Urothelium cell line (cell line): ENCODE measurements around the gene IFNL3.

Experiments
- DNase-seq: peaks from one replicate; pipeline ENCODE4 v3.0.0; 2011; ENCODE audit warnings: low spot score, mixed read lengths
- FAIRE-seq: peaks from 2 replicates; lab custom pipeline; 2011; peaks lifted over from hg19 to GRCh38; lab: Jason Lieb, UNC

The IFNL3 gene

DNA sequence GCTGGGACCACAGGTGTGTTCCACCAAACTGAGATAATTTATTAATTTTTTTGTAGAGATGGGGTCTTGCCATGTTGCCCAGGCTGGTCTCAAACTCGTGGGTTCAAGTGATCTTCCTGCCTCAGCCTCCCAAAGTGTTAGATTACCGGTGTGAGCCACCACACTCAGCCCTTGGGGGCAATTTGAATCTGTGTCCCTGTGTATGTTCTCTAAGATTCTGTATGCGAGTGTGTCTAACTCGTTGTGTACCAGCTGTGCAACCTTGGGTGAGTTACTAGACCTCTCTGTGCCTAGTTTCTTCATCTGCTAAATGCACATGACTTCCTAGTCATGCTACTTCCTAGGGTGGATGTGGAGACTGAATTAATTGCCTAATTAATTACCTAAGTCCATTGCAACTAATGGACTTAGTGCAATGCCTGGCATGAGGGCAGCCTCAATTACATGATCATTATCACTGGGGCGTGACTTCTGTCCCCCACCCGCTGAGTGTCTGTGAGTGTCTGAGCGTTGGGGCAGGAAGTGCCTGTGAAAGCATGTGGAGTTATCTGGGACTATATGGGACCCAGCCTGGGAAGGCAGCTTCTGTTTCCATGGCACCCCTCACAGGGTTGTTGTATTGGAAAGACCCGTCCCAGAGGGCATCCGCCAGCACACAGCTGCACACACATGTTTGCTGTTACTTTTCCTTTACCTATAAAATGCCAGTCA, 49.8 kb downstream of the IFNL3 start:
- no peak for DNase-seq
- FAIRE-seq, result no peak

DNA sequence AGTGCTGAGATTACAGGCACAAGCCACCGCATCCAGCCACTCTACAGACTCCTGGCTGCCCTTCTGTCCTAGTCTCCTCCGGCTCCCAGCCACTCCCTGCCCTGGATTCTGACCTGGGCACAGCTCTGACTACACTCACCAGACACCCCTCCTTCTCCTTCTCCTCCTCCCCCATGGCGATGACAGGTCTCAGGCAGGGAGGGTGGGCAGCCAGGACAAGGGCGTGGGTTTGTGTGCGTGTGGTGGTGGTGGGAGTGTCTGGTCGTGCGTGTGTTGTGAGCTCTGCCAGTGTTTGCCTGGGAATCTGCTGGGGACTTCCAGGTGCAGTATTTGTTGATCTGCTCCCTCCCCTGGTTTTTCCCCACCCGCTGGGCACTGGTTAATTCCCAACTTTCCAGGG, 51.0 kb downstream of the IFNL3 start:
- DNase-seq, result no peak

More for the DNA sequence above, 51.0 kb downstream of the IFNL3 start:
- FAIRE-seq, result no peak
